HepG2 (cell line): ENCODE measurements around the gene ADPRS. TPM values are rescaled to one million over a fixed set of nuclear protein-coding genes. Genes with fewer than 3 reads are reported as not detected.

Experiments used
- ATM ChIP-seq: fragments of 450-650 bp; IDR thresholded peaks from 2 replicates; pipeline ENCODE4 v1.7.1; 2017; ENCODE audit warnings: mild to moderate bottlenecking, borderline replicate concordance
- KMT2B ChIP-seq: IDR thresholded peaks from 2 replicates; pipeline ENCODE4 v1.6.1; 2016; ENCODE audit warnings: missing genetic modification reagents, missing compliant biosample characterization
- NRL ChIP-seq: sonication (generic); formaldehyde crosslinking; IDR thresholded peaks from 2 replicates; pipeline ENCODE4 v1.5.0; 2020; ENCODE audit warnings: missing genetic modification reagents, mild to moderate bottlenecking, moderate library complexity, borderline replicate concordance
- PITX1 ChIP-seq: sonication (generic); formaldehyde crosslinking; IDR thresholded peaks from 2 replicates; pipeline ENCODE4 v1.5.1; 2020; ENCODE audit warnings: mild to moderate bottlenecking, missing genetic modification reagents
- REST ChIP-seq, 2 experiments: IDR thresholded peaks; 2 replicates each; pipeline ENCODE4 v1.6.1; 2011 to 2012; ENCODE audit warnings: low read length in 2 of 2, borderline replicate concordance in 1 of 2, low read depth in 1 of 2, mild to moderate bottlenecking in 1 of 2, moderate library complexity in 1 of 2
- SCMH1 ChIP-seq: sonication (generic); formaldehyde crosslinking; IDR thresholded peaks from 2 replicates; pipeline ENCODE4 v1.9.0; 2021; ENCODE audit warnings: missing genetic modification reagents, mild to moderate bottlenecking, borderline replicate concordance
- THAP11 ChIP-seq: IDR thresholded peaks from 2 replicates; pipeline ENCODE4 v1.6.1; 2016; ENCODE audit warnings: missing biosample characterization, missing genetic modification reagents
- U2AF1 ChIP-seq: fragments of 200-400 bp; formaldehyde crosslinking; optimal IDR thresholded peaks from 2 replicates; pipeline ENCODE3; 2017; ENCODE audit warnings: mild to moderate bottlenecking, low read depth, low read length
- ZMYM4 ChIP-seq: sonication (generic); formaldehyde crosslinking; IDR thresholded peaks from 2 replicates; pipeline ENCODE4 v1.8.1; 2023; ENCODE audit warnings: mild to moderate bottlenecking, missing genetic modification reagents
- ZNF644 ChIP-seq: IDR thresholded peaks from 2 replicates; pipeline ENCODE4 v1.6.1; 2016; ENCODE audit warnings: low read depth
- ZNF878 ChIP-seq: sonication (generic); formaldehyde crosslinking; IDR thresholded peaks from 2 replicates; pipeline ENCODE4 v1.8.1; 2023; ENCODE audit warnings: mild to moderate bottlenecking, missing genetic modification reagents, moderate library complexity
- ZSCAN12 ChIP-seq: sonication (generic); formaldehyde crosslinking; IDR thresholded peaks from 2 replicates; pipeline ENCODE4 v1.9.0; 2021; ENCODE audit warnings: mild to moderate bottlenecking, missing genetic modification reagents
- polyA plus RNA-seq, 8 experiments: library from polyadenylated mRNA; depleted of rRNA in 3 of 8; stranded (reverse) in 7 of 8; unstranded in 1 of 8; fragments of >200 nt; fragmentation: Illumina TruSeq in 4 of 8; extraction: Trizol in 4 of 8; gene quantifications; 2 replicates each; pipeline versions ENCODE4 v1.2.1 to v1.2.3, GENCODE V29; 2011 to 2016; ENCODE audit warnings: low read depth in 4 of 8, missing spikeins in 1 of 8, mixed read lengths in 1 of 8; ENCODE audit not compliant: insufficient read depth in 1 of 8
- total RNA-seq, 5 experiments: library from RNA; depleted of rRNA; stranded (reverse); fragments of >200 nt; fragmentation: Illumina TruSeq; extraction: Trizol; gene quantifications; 2 replicates each; pipeline ENCODE4 v1.2.3, GENCODE V29; 2016; ENCODE audit warnings: low read depth in 1 of 5
- TF ChIP-seq, protein P1 (sequence below): sonication (generic); formaldehyde crosslinking; IDR thresholded peaks from 2 replicates; pipeline ENCODE4 v1.4.0; 2020; ENCODE audit warnings: missing genetic modification reagents
- TF ChIP-seq, protein P2 (sequence below): sonication (generic); formaldehyde crosslinking; IDR thresholded peaks from 2 replicates; pipeline ENCODE4 v1.8.0; 2022; ENCODE audit warnings: missing genetic modification reagents, mild to moderate bottlenecking, borderline replicate concordance
- TF ChIP-seq, protein P3 (sequence below): sonication (generic); formaldehyde crosslinking; IDR thresholded peaks from 2 replicates; pipeline ENCODE4 v1.8.0; 2022; ENCODE audit warnings: mild to moderate bottlenecking, missing genetic modification reagents, borderline replicate concordance
- TF ChIP-seq, protein P4 (sequence below): IDR thresholded peaks from 2 replicates; pipeline ENCODE4 v1.6.1; 2012; ENCODE audit warnings: low read length, improper control_type of control experiment
- TF ChIP-seq, protein P5 (sequence below): sonication (generic); formaldehyde crosslinking; IDR thresholded peaks from 2 replicates; pipeline ENCODE4 v1.8.0; 2023; ENCODE audit warnings: mild to moderate bottlenecking, missing genetic modification reagents

The ADPRS gene
- total and polyA plus RNA-seq, 2 of the 13 experiments (the other 11 are each of a cell fraction or from before 2014, with no cell fraction given), result 30.6 to 36.4 TPM

GRCh38 chr1:36088577-36089392 is at the start of gene ADPRS (continued):
- TF ChIP-seq ZNF644 (CRISPR knock-in tag), result no peak
- TF ChIP-seq, protein P1, sequence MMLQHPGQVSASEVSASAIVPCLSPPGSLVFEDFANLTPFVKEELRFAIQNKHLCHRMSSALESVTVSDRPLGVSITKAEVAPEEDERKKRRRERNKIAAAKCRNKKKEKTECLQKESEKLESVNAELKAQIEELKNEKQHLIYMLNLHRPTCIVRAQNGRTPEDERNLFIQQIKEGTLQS (CRISPR knock-in tag), result peak; percentile 65; the same call in 1 of the 2 replicates
- TF ChIP-seq, protein P2, sequence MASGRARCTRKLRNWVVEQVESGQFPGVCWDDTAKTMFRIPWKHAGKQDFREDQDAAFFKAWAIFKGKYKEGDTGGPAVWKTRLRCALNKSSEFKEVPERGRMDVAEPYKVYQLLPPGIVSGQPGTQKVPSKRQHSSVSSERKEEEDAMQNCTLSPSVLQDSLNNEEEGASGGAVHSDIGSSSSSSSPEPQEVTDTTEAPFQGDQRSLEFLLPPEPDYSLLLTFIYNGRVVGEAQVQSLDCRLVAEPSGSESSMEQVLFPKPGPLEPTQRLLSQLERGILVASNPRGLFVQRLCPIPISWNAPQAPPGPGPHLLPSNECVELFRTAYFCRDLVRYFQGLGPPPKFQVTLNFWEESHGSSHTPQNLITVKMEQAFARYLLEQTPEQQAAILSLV (CRISPR knock-in tag), result peak; percentile 97; the same call in 1 of the 2 replicates
- TF ChIP-seq THAP11 (CRISPR knock-in tag), result peak; percentile 97
- TF ChIP-seq KMT2B (CRISPR knock-in tag), result peak; percentile 91
- no peak for TF ChIP-seq ZNF878 (CRISPR knock-in tag)
- TF ChIP-seq SCMH1 (CRISPR knock-in tag), result no peak
- TF ChIP-seq ZMYM4, result peak; percentile 98
- peak; percentile 41; the same call in 1 of the 2 replicates for TF ChIP-seq PITX1 (CRISPR knock-in tag)
- TF ChIP-seq ZSCAN12 (CRISPR knock-in tag), result peak; percentile 76; the same call in 1 of the 2 replicates
- TF ChIP-seq, protein P3, sequence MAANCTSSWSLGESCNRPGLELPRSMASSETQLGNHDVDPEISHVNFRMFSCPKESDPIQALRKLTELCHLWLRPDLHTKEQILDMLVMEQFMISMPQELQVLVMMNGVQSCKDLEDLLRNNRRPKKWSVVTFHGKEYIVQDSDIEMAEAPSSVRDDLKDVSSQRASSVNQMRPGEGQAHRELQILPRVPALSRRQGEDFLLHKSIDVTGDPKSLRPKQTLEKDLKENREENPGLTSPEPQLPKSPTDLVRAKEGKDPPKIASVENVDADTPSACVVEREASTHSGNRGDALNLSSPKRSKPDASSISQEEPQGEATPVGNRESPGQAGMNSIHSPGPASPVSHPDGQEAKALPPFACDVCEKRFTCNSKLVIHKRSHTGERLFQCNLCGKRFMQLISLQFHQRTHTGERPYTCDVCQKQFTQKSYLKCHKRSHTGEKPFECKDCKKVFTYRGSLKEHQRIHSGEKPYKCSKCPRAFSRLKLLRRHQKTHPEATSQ, result peak; percentile 71; the same call in 1 of the 2 replicates
- TF ChIP-seq U2AF1, result peak; percentile 96
- TF ChIP-seq, protein P4, sequence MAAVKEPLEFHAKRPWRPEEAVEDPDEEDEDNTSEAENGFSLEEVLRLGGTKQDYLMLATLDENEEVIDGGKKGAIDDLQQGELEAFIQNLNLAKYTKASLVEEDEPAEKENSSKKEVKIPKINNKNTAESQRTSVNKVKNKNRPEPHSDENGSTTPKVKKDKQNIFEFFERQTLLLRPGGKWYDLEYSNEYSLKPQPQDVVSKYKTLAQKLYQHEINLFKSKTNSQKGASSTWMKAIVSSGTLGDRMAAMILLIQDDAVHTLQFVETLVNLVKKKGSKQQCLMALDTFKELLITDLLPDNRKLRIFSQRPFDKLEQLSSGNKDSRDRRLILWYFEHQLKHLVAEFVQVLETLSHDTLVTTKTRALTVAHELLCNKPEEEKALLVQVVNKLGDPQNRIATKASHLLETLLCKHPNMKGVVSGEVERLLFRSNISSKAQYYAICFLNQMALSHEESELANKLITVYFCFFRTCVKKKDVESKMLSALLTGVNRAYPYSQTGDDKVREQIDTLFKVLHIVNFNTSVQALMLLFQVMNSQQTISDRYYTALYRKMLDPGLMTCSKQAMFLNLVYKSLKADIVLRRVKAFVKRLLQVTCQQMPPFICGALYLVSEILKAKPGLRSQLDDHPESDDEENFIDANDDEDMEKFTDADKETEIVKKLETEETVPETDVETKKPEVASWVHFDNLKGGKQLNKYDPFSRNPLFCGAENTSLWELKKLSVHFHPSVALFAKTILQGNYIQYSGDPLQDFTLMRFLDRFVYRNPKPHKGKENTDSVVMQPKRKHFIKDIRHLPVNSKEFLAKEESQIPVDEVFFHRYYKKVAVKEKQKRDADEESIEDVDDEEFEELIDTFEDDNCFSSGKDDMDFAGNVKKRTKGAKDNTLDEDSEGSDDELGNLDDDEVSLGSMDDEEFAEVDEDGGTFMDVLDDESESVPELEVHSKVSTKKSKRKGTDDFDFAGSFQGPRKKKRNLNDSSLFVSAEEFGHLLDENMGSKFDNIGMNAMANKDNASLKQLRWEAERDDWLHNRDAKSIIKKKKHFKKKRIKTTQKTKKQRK, result no peak
- peak in 1 of 2 experiments; percentile 56; a peak in 1 of 4 replicates for TF ChIP-seq REST (IDR thresholded peaks at IDR 0.05; ENCODE audit: borderline replicate concordance in 1 of 2, low read depth in 1 of 2, low read length in 2 of 2)
- no peak; the same call in 1 of the 2 replicates for TF ChIP-seq NRL (CRISPR knock-in tag)
- TF ChIP-seq ATM, result no peak
- TF ChIP-seq, protein P5, sequence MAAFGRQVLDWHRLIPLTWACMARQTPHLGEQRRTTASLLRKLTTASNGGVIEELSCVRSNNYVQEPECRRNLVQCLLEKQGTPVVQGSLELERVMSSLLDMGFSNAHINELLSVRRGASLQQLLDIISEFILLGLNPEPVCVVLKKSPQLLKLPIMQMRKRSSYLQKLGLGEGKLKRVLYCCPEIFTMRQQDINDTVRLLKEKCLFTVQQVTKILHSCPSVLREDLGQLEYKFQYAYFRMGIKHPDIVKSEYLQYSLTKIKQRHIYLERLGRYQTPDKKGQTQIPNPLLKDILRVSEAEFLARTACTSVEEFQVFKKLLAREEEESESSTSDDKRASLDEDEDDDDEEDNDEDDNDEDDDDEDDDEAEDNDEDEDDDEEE (CRISPR knock-in tag), result peak; percentile 96
